Inflammatory macrophage treated with lipopolysaccharide for 4 hours (primary cell): ENCODE data around the gene UCP3.
A peak's percentile ranks its signal among the peaks of the same experiment; 100 is the strongest.
"Not testable (repeated sequence)": the region's sequence is repeated elsewhere in the genome, so short reads cannot be mapped to it uniquely, and the experiment has no call there.

Source experiments
- DNase-seq: peaks from one replicate; pipeline ENCODE4 v3.0.0-alpha.2; 2020

Gene UCP3

DNA sequence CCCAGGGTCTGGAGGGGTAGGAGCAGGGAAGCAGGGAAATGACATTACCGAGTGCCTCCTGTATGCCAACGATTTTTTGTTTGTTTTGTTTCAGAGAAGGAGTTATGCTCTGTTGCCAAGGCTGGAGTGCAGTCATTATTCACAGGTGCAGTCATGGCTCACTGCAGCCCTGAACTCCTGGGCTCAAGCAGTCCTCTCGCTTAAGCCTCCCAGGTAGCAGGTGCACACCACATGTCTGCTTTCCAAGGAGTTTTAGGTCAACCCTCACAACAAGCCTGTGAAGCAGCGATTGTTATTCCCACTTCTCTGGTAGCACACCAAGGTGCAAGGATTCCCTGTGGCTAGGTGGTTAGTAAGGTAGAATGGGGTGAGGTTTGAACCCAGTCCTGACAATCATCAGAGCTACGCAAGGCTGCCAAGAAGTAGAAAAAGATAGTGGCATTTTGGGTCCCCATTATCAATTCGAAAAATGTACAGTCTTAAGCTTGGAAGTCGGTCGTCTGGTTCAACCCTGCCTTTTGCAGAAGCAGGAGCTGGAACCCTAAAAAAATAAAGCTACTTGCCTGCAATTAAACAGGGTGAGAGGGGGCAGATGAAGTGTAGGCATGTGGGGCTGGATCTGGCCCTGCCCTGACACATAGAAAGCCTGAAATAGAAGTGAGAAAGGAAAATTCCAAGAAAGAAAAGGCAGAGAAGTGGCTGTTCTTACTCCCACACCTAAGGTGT lies 9.1 kb downstream of the UCP3 start:
- DNase-seq = no peak

DNA sequence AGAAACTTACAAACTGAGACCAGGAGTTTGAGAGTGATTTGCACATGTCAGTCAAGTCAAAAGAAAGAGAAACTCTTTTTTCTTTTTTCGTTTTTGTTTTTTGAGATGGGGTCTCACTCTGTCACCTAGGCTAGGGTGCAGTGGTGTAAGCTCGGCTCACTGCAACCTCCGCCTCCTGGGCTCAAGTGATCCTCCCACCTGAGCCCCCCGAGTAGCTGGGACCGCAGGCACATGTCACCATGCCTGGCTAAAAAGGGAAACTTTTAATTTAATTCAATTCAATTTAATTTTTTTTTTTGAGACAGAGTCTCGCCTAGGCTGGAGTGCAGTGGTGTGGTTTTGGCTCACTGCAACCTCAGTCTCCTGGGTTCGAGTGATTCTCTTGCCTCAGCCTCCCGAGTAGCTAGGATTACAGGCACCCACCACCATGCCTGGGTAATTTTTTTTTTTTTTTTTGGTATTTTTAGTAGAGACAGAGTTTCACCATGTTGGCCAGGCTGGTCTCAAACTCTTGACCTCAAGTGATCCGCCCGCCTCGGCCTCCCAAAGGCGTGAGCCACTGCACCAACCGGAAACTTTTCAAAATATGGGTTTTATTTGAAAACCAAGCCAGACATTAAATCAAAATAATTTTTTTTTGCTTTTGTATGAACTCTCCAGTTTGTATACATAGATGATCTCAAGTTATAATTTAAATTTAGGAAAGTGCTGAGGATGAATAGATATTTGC lies 9.9 kb downstream of the UCP3 start:
- DNase-seq = no peak

DNA sequence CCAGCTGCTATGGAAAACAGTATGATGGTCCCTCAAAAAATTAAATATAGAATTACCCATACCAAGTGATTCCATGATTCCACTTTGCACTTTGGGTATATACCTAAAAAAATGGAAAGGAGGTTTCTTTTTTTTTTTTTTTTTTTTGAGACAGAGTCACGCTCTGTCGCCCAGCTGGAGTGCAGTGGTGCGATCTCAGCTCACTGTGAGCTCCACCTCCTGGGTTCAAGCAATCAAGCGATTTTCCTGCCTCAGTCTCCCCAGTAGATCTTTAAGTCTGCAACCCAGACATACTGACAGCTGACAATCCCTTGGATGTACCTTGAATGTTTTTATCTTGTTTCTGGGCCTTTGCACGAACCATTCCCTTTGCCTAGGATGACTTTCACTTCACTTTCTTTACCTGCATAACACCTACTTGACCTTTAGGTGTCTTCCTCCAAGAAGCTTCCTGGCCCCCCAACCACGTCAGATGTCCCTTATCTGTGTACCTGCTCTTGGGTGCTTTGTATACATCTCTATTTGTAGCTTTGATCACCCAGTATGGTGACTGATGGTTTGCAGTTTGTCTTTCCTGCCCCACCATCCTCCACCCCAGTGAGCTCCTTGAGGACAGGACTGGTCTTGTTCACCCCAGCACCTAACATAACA lies 11.6 kb downstream of the UCP3 start:
- DNase-seq = no peak

DNA sequence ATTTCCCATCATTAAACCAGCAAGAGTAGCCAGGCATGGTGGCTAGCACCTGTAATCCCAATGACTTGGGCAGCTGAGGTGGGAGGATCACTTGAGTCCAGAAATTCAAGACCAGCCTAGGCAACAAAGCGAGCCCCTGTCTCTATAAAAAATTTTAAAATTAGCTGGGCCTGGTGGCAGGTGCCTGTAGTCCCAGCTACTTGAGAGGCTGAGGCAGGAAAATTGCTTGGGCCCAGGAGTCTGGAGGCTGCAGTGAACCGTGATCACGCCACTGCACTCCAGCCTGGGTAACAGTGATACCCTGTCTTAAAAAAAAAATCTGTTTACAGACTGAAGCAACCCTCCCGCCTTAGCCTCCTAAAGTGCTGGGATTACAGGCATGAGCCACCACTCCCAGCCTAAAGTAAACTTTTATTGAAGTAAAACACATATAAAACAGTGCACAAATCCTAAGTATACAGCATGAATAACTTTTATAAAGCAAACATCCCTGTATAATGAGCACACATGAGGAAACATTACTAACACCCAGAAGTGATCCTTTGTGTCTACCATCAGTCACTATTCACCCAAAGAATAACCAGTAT lies 12.6 kb downstream of the UCP3 start:
- no peak for DNase-seq

- no peak for DNase-seq
Observed at GRCh38 chr11:73995731-73996130, 13.2 kb downstream of the UCP3 start.

GRCh38 chr11:73995247-73995646 lies 13.6 kb downstream of the UCP3 start:
- DNase-seq = peak; percentile 85

GRCh38 chr11:73991471-73992006 lies 17.3 kb downstream of the UCP3 start:
- no peak for DNase-seq

DNA sequence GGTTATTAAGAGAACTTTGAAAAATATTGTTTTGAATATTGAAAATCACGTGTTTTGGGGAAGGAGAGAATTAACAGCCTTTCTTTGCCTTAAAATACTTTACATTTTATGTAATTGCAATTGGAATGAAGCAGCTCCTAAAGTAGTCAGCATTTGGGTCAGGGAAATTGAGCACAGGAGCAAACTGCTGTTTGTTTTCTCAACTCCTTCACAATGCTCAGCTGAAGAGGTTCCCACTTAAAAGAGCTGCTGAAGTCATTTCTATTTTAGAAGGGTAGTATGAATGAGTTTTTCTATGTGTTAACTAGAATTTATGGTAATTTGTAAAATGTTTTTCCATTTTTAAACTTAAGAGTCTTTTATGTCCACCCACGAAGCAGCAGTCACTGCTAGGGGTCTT lies 18.2 kb downstream of the UCP3 start:
- no peak for DNase-seq

GRCh38 chr11:73989156-73989555 lies 19.7 kb downstream of the UCP3 start:
- DNase-seq = no peak

DNA sequence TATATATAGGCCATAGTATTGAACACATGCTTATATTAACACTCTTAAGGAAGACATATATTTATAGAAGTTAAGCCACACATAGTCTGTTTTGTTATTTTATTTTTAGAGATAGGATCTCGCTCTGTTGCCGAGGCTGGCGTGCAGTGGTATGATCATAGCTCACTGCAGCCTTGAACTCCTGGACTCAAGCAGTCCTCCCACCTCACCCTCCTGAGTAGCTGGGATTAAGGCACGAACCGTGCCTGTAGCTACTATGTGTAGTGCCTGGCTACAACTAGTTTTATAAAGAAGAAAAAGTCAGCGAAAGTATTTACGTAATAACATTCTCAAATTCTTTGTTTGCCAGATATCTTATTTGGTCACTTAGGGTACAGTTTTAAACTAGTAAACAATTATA lies 20.7 kb downstream of the UCP3 start:
- no peak for DNase-seq

DNA sequence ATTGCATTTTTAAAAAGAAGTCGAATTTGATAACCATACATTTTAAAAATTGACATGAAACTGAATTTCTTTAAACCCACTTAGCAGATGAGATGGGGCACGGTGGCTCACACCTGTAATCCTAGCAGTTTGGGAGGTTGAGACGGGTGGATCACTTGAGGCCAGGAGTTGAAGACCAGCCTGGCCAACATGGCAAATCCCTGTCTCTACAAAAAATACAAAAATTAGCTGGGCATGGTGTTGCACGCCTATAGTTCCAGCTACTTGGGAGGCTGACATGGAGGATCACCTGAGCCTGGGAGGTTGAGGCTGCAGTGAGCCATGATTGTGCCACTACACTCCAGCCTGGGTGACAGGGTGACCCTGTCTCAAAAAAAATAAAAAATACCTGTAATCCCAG lies 23.2 kb downstream of the UCP3 start:
- DNase-seq = not testable (repeated sequence)

- DNase-seq = peak; percentile 20
Observed at GRCh38 chr11:73983741-73984538, 24.9 kb downstream of the UCP3 start.

- DNase-seq = peak; percentile 95
Observed at GRCh38 chr11:73982990-73983740, 25.7 kb downstream of the UCP3 start.

DNA sequence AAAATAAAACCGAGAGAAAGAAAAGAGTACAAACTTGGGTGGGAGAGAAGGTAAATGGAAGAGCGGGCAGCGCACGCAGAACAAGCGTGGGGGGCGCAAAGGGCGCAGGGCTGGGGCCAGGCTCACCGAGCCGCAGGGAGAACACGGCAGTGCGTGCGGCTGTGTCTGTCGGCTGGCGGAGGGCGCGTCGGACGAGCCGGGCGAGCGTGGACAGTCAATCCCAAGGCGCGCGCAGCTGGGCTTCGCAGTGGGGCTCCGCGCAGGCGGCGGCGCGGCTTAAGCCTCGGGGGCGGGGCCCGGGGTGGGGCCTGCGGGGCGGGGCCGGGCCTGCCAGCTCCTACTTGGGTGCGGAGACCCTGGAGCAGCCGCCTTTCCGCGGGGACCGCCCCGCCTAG lies 26.3 kb downstream of the UCP3 start, which contains the start of gene UCP2:
UCP2 (minus strand) TSS at position 249 of the 395 bp plus-strand sequence. CDS start 4,465 bp downstream, outside the sequence.
- DNase-seq = peak; percentile 82

- no peak for DNase-seq
Observed at GRCh38 chr11:73981051-73981805, 27.7 kb downstream of the UCP3 start.

DNA sequence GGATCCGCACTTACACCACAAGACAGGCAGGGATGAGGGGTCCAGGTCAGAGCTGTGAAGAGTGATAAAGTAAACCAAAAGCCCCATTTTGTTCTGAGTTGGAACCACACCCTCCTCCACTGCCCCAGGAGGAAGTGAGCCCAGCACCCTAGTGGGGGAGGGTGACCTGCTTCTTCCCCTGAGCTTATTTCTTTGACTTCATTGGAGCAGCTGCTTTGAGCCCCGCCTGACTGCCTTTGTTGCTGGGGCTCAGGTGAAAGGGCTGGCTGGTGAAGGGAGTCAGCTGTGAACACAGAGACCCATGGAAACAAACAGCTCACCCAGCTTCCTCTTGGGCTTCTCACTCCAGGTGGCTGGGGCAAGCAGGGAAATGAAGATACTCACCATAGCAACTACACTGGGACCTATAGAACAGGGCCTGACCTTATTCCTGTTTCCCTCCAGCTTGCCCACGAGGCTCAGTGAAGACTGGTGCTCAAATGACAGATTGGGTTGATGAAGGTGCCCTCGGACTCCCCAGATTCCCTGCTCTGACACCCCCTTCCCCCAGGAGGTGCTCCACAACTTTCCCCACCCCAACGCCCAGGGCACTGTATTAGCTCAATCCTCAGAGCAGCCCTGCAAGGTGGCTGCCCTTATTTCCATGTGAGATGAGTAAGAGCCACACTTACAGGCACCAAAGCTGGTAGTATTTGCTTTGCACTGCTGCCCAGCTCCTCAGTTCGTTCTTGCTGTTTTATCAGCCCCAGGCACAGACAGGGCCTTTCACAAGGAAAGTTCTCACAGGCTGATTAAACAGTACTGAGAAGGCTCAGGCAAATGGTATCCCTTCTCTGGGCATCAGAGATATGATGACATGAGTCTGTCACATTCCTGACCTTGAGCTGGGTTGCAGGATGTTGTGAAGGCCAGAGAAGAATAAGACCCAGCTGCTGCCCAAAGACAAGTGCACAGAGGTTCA lies 28.6 kb downstream of the UCP3 start:
- peak; percentile 67 for DNase-seq

GRCh38 chr11:73978576-73979086 lies 30.3 kb downstream of the UCP3 start:
- no peak for DNase-seq

GRCh38 chr11:73977856-73978519 lies 30.9 kb downstream of the UCP3 start:
- DNase-seq = no peak
